Measurements from ENCODE around the gene PADI6. TPM values are rescaled to one million over a fixed set of nuclear protein-coding genes. Genes with fewer than 3 reads are reported as not detected.

The PADI6 gene
- total and polyA plus RNA-seq, 9 of the 15 experiments (the other 6 are each of a cell fraction or from before 2014, with no cell fraction given), result not detected

GRCh38 chr1:17440074-17440826 is 68.3 kb downstream of the PADI6 start (continued):
- TF ChIP-seq TSC22D4 (tag; IDR thresholded peaks at IDR 0.05) (no peak), BACH1 (tag; IDR thresholded peaks at IDR 0.05) (no peak), FOXP1 (CRISPR knock-in tag; IDR thresholded peaks at IDR 0.05) (no peak), E2F5 (CRISPR knock-in tag; IDR thresholded peaks at IDR 0.05) (no peak), BRD9 (IDR thresholded peaks at IDR 0.05; ENCODE audit: low read depth, partially characterized antibody) (peak; percentile 26), ZNF384 (IDR thresholded peaks at IDR 0.05; ENCODE audit: low read depth, low read length) (no peak), CREB1 (IDR thresholded peaks at IDR 0.05) (no peak), CREB1 (CRISPR knock-in tag; IDR thresholded peaks at IDR 0.05) (peak; percentile 19; the same call in 1 of the 2 replicates), POLR2B (IDR thresholded peaks at IDR 0.05; ENCODE audit: low read depth, partially characterized antibody) (peak; percentile 47), PTBP1 (IDR thresholded peaks at IDR 0.05; ENCODE audit: low read depth, low read length) (no peak), ATF3 (IDR thresholded peaks at IDR 0.05) (no peak), ATF3 (CRISPR knock-in tag; conservative IDR thresholded peaks at IDR 0.05) (no peak), SRSF7 (optimal IDR thresholded peaks at IDR 0.05; ENCODE audit: low read depth, low read length) (no peak), MCM5 (IDR thresholded peaks at IDR 0.05; ENCODE audit: low read depth) (no peak), LARP7 (IDR thresholded peaks at IDR 0.05) (no peak), ZNF280B (CRISPR knock-in tag; IDR thresholded peaks at IDR 0.05) (no peak), HMG20A (CRISPR knock-in tag; conservative IDR thresholded peaks at IDR 0.05) (no peak), ZHX1 (conservative IDR thresholded peaks at IDR 0.05; ENCODE audit: low read length) (no peak), MTA3 (IDR thresholded peaks at IDR 0.05; ENCODE audit: borderline replicate concordance) (peak; percentile 38; the same call in 1 of the 2 replicates), ZNF12 (CRISPR knock-in tag; IDR thresholded peaks at IDR 0.05) (no peak)
